B cell (primary cell): Measurements from ENCODE around the gene GPC3. TPM values are rescaled to one million over a fixed set of nuclear protein-coding genes. Genes with fewer than 3 reads are reported as not detected.

Experiments
- ATAC-seq: fragments of 200-7000 bp; cut with Tn5 transposase; one replicate; pipeline ENCODE4 v1.10.0; 2021; ENCODE audit warnings: low read depth, mild to moderate bottlenecking, moderate number of reproducible peaks, moderate library complexity
- CTCF ChIA-PET: fragments of 350-600 bp; sonication (Branson Sonifier 250); formaldehyde crosslinking; loops from one replicate; lab custom pipeline; 2021; ENCODE audit warnings: antibody characterized with exemption, inconsistent platforms; lab: Charles Lee
- POLR2A ChIA-PET: fragments of 350-600 bp; sonication (Branson Sonifier 250); formaldehyde crosslinking; loops from one replicate; lab custom pipeline; 2021; ENCODE audit warnings: antibody characterized with exemption; lab: Charles Lee
- DNase-seq: peaks from one replicate; pipeline ENCODE4 v3.0.0; 2013
- H2AFZ ChIP-seq: 2 replicates; pipeline ENCODE4 v1.6.1; 2012; ENCODE audit warnings: mild to moderate bottlenecking, low read depth, low read length; ENCODE audit not compliant: insufficient read depth, poor library complexity, severe bottlenecking
- H3K27ac ChIP-seq, 2 donors: 1 replicate in 1 of 2; 2 replicates in 1 of 2; pipeline ENCODE4 v1.5.1; 2012 to 2013; ENCODE audit warnings: low read length in 2 of 2, mild to moderate bottlenecking in 2 of 2, moderate library complexity in 1 of 2
- H3K27me3 ChIP-seq, 4 experiments: fragments of 200-600 bp in 1 of 4; sonication (generic) in 1 of 4; replicated peaks in 1 of 4; 1 replicate in 2 of 4; 2 replicates in 2 of 4; pipeline versions ENCODE4 v1.6.1 to v1.7.0; 2013 to 2016; ENCODE audit warnings: low read length in 3 of 4, mild to moderate bottlenecking in 2 of 4, mixed read lengths in 1 of 4, moderate library complexity in 1 of 4; ENCODE audit not compliant: insufficient read depth in 4 of 4, control insufficient read depth in 3 of 4; ENCODE audit errors: control extremely low read depth in 1 of 4
- H3K36me3 ChIP-seq, 2 experiments: replicated peaks in 1 of 2; 1 replicate in 1 of 2; 2 replicates in 1 of 2; pipeline versions ENCODE4 v1.6.1 to v1.7.1; 2013; ENCODE audit warnings: low read length in 1 of 2; ENCODE audit not compliant: insufficient read depth in 2 of 2, control insufficient read depth in 1 of 2; ENCODE audit errors: control extremely low read depth in 1 of 2, extremely low read depth in 1 of 2
- H3K4me1 ChIP-seq, 2 donors: fragments of 200-600 bp in 1 of 2; sonication (generic) in 1 of 2; 1 replicate in 1 of 2; 2 replicates in 1 of 2; pipeline versions ENCODE4 v1.5.1 to v1.6.1; 2013 to 2017; ENCODE audit warnings: low read length in 2 of 2; ENCODE audit not compliant: control insufficient read depth in 2 of 2, insufficient read depth in 2 of 2
- H3K4me2 ChIP-seq: replicated peaks from 2 replicates; pipeline ENCODE3; 2012; ENCODE audit warnings: mild to moderate bottlenecking, low read depth, low read length; ENCODE audit not compliant: poor library complexity, severe bottlenecking
- H3K4me3 ChIP-seq, 5 experiments: fragments of 200-600 bp in 1 of 5; sonication (generic) in 1 of 5; 1 replicate in 3 of 5; 2 replicates in 2 of 5; pipeline versions ENCODE4 v1.5.1 to v1.7.0; 2011 to 2016; ENCODE audit warnings: low read length in 4 of 5, mild to moderate bottlenecking in 4 of 5, low read depth in 2 of 5, control low read depth in 1 of 5, moderate library complexity in 1 of 5; ENCODE audit not compliant: insufficient read depth in 1 of 5; ENCODE audit errors: control extremely low read depth in 1 of 5, extremely low read depth in 1 of 5
- H3K79me2 ChIP-seq: fragments of 200-600 bp; sonication (generic); one replicate; pipeline ENCODE4 v1.6.0; 2016; ENCODE audit warnings: low read length; ENCODE audit not compliant: control insufficient read depth, insufficient read depth
- H3K9ac ChIP-seq: fragments of 200-600 bp; sonication (generic); 2 replicates; pipeline ENCODE4 v1.6.1; 2017; ENCODE audit warnings: mild to moderate bottlenecking, low read length, moderate library complexity
- H3K9me3 ChIP-seq, 3 donors: one replicate each; pipeline versions ENCODE4 v1.6.1 to v1.7.1; 2013; ENCODE audit warnings: low read length in 2 of 3; ENCODE audit not compliant: control insufficient read depth in 2 of 3, insufficient read depth in 1 of 3; ENCODE audit errors: control extremely low read depth in 1 of 3
- H4K20me1 ChIP-seq: 2 replicates; pipeline ENCODE4 v1.6.0; 2012; ENCODE audit warnings: mild to moderate bottlenecking, low read length; ENCODE audit not compliant: insufficient read depth, control insufficient read depth, poor library complexity, severe bottlenecking
- H3K27ac Mint-ChIP-seq: one replicate; pipeline ENCODE4 v1.8.0; 2021; ENCODE audit warnings: mixed read lengths
- H3K27me3 Mint-ChIP-seq: one replicate; pipeline ENCODE4 v1.8.0; 2021; ENCODE audit warnings: mixed read lengths
- H3K4me1 Mint-ChIP-seq: one replicate; pipeline ENCODE4 v1.8.0; 2021; ENCODE audit warnings: mixed read lengths
- H3K4me3 Mint-ChIP-seq: one replicate; pipeline ENCODE4 v1.8.0; 2021; ENCODE audit warnings: mixed read lengths
- H3K9me3 Mint-ChIP-seq: one replicate; pipeline ENCODE4 v1.8.0; 2022; ENCODE audit warnings: mixed read lengths; ENCODE audit not compliant: insufficient read depth
- EZH2 ChIP-seq: IDR thresholded peaks from 2 replicates; pipeline ENCODE4 v1.6.1; 2012; ENCODE audit warnings: borderline replicate concordance, low read depth, mild to moderate bottlenecking, moderate library complexity, low read length; ENCODE audit not compliant: insufficient read depth, poor library complexity, severe bottlenecking
- WGBS: methylation state at CpG from one replicate; pipeline ENCODE4 v1.1.5; 2013; ENCODE audit warnings: missing lambda C conversion rate; ENCODE audit not compliant: insufficient coverage; 5-methylcytosine and 5-hydroxymethylcytosine counted together
- intact Hi-C: fragments of 100-400 bp; cut with micrococcal nuclease; formaldehyde crosslinking; loops from one replicate; pipeline ENCODE4 v1.10.0; 2022
- polyA plus RNA-seq: library from polyadenylated mRNA; depleted of rRNA; stranded (reverse); fragments of >200 nt; gene quantifications from 2 replicates; pipeline ENCODE4 v1.2.3, GENCODE V29; 2012
- total RNA-seq, 2 donors: library from RNA; stranded (reverse); fragments of 120-200 nt in 1 of 2; gene quantifications; 1 replicate in 1 of 2; 2 replicates in 1 of 2; pipeline versions ENCODE4 v1.2.3 to v1.2.4, GENCODE V29; 2013 to 2022
- TF ChIP-seq, protein P1 (sequence below): fragments of 200-600 bp; IDR thresholded peaks from one replicate; pipeline ENCODE4 v1.8.0; 2022; ENCODE audit warnings: antibody characterized with exemption, mild to moderate bottlenecking

The GPC3 gene
- total and polyA plus RNA-seq, 2 donors (not counting 1 experiment from before 2014, with no cell fraction given) = not detected

DNA sequence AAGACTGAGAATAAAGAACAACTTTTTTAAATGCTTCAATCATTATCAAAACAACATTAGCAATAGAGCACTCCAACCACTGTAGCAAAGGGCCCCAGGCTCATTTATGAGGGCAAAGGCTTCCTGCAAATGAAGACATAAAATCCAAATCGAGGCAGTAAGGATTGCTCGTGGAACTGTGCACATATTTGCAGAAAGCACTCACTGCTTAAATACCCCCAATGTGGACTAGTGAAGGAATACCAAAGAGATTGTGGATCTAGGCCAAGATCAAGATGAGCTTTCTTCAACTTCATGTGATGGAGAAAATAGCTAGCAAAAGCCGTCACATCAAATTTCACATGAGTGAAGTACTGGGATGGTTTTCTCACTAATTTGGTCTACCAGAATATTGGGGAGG lies 35.2 kb downstream of the GPC3 start:
- H3K9ac ChIP-seq = no peak overlapping the region
- H3K9me3 ChIP-seq = no peaks in the 10 kb centered on the region
- H3K4me2 ChIP-seq = no peak overlapping the region
- no peak overlapping the region for H3K27ac ChIP-seq
- H4K20me1 ChIP-seq = no peaks in the 10 kb centered on the region
- no peak overlapping the region for H3K4me3 ChIP-seq
- Mint-ChIP-seq H3K27me3 (peaks cover 7% of the 10 kb centered on the region), H3K4me3 (no peak overlapping the region), H3K4me1 (no peaks in the 10 kb centered on the region), H3K27ac (no peak overlapping the region), H3K9me3 (no peaks in the 10 kb centered on the region)
- no peak for TF ChIP-seq EZH2
- TF ChIP-seq, protein P1, sequence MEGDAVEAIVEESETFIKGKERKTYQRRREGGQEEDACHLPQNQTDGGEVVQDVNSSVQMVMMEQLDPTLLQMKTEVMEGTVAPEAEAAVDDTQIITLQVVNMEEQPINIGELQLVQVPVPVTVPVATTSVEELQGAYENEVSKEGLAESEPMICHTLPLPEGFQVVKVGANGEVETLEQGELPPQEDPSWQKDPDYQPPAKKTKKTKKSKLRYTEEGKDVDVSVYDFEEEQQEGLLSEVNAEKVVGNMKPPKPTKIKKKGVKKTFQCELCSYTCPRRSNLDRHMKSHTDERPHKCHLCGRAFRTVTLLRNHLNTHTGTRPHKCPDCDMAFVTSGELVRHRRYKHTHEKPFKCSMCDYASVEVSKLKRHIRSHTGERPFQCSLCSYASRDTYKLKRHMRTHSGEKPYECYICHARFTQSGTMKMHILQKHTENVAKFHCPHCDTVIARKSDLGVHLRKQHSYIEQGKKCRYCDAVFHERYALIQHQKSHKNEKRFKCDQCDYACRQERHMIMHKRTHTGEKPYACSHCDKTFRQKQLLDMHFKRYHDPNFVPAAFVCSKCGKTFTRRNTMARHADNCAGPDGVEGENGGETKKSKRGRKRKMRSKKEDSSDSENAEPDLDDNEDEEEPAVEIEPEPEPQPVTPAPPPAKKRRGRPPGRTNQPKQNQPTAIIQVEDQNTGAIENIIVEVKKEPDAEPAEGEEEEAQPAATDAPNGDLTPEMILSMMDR = no peak
- WGBS = no CpG with 5 or more reads among the region's 3 CpGs
- intact Hi-C loops = no loop called here
- CTCF ChIA-PET = no interaction called here
- H3K27me3 ChIP-seq = no peaks in the 10 kb centered on the region
- no peak for ATAC-seq
- H3K4me1 ChIP-seq = no peaks in the 10 kb centered on the region
- H3K79me2 ChIP-seq = no peaks in the 10 kb centered on the region
- POLR2A ChIA-PET = no interaction called here
- no peak for DNase-seq
- H3K36me3 ChIP-seq = no peaks in the 10 kb centered on the region
- no peak overlapping the region for H2AFZ ChIP-seq

DNA sequence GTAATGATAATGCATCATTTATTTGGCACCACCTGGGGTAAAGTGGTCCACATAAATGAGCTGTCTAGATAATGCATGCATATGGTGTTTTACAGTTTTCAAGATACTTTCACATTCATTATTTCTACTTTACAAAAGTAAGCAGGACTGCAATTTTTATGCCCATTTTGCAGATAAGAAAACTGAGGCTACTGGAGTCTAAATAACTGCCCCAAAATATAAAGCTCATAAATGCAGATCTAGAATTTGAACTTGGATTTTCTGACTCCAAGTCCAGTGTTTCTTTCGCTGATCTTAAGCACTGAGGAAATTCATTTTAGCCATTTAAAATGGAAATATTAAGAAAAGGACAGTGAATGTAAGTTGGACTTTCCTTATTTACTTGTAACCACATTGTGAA lies 36.5 kb downstream of the GPC3 start:
- Histone ChIP-seq H3K36me3 (no peaks in the 10 kb centered on the region), H2AFZ (no peak overlapping the region), H3K27me3 (no peaks in the 10 kb centered on the region), H3K9ac (no peak overlapping the region), H4K20me1 (no peaks in the 10 kb centered on the region), H3K4me3 (no peak overlapping the region), H3K79me2 (no peaks in the 10 kb centered on the region), H3K4me1 (no peaks in the 10 kb centered on the region), H3K27ac (no peak overlapping the region), H3K4me2 (no peak overlapping the region), H3K9me3 (no peaks in the 10 kb centered on the region)
- POLR2A ChIA-PET = no interaction called here
- TF ChIP-seq, protein P1 = no peak
- TF ChIP-seq EZH2 = no peak
- CTCF ChIA-PET = no interaction called here
- Mint-ChIP-seq H3K27me3 (peaks cover 3% of the 10 kb centered on the region), H3K4me1 (no peaks in the 10 kb centered on the region), H3K27ac (no peak overlapping the region), H3K4me3 (no peak overlapping the region), H3K9me3 (no peaks in the 10 kb centered on the region)
- ATAC-seq (no peak), DNase-seq (no peak)
- intact Hi-C loops = no loop called here
- no CpG with 5 or more reads among the region's 1 CpG for WGBS
